Panc1 (cell line): ENCODE results near the gene DEFB118. TPM values are rescaled to one million over a fixed set of nuclear protein-coding genes. Genes with fewer than 3 reads are reported as not detected.
"Not testable (repeated sequence)": the region's sequence is repeated elsewhere in the genome, so short reads cannot be mapped to it uniquely, and the experiment has no call there.

Source experiments
- ATAC-seq: fragments of 200-7000 bp; cut with Tn5 transposase; 2 replicates; pipeline ENCODE4 v1.9.1; 2020; ENCODE audit warnings: mild to moderate bottlenecking, moderate library complexity
- BruUV-seq: library from RNA; stranded (reverse); fragments of 400-500 nt; replicated peaks from 2 replicates; lab custom pipeline; 2021; lab: Mats Ljungman, UMichigan
- CTCF ChIA-PET: fragments of 300-600 bp; sonication (Branson Sonifier 250); formaldehyde crosslinking; loops from one replicate; lab custom pipeline; 2022; ENCODE audit warnings: antibody characterized with exemption; lab: Charles Lee
- POLR2A ChIA-PET: fragments of 300-600 bp; sonication (Branson Sonifier 250); formaldehyde crosslinking; loops from one replicate; lab custom pipeline; 2022; ENCODE audit warnings: antibody characterized with exemption; lab: Charles Lee
- DNase-seq: peaks from one replicate; pipeline ENCODE4 v3.0.0-alpha.2; 2010; ENCODE audit warnings: low read depth, low spot score
- H3K27ac ChIP-seq: 2 replicates; pipeline ENCODE4 v1.5.1; 2011; ENCODE audit warnings: mild to moderate bottlenecking, low read length, inconsistent platforms
- H3K27me3 ChIP-seq: fragments of 200-500 bp; sonication (Bioruptor generic); 2 replicates; pipeline ENCODE4 v1.6.0; 2014; ENCODE audit warnings: low read length, inconsistent platforms; ENCODE audit not compliant: control insufficient read depth, insufficient read depth
- H3K36me3 ChIP-seq: fragments of 200-500 bp; sonication (Bioruptor generic); 2 replicates; pipeline ENCODE4 v1.5.1; 2014; ENCODE audit warnings: inconsistent platforms, mild to moderate bottlenecking, low read length, moderate library complexity; ENCODE audit not compliant: control insufficient read depth, insufficient read depth
- H3K4me1 ChIP-seq: 2 replicates; pipeline ENCODE4 v1.5.1; 2011; ENCODE audit warnings: inconsistent platforms, mild to moderate bottlenecking, low read length, moderate library complexity; ENCODE audit not compliant: control insufficient read depth, insufficient read depth
- H3K4me3 ChIP-seq, 2 experiments: 2 replicates each; pipeline ENCODE4 v1.5.1; 2011 to 2012; ENCODE audit warnings: low read depth in 2 of 2, low read length in 2 of 2, mild to moderate bottlenecking in 2 of 2, inconsistent platforms in 1 of 2, moderate library complexity in 1 of 2
- H3K9me3 ChIP-seq: fragments of 200-500 bp; sonication (Bioruptor generic); 2 replicates; pipeline ENCODE4 v1.5.1; 2014; ENCODE audit warnings: low read depth, mild to moderate bottlenecking, inconsistent platforms, low read length, moderate library complexity; ENCODE audit not compliant: control insufficient read depth, insufficient read depth
- CTCF ChIP-seq: fragments of 450-650 bp; IDR thresholded peaks from 2 replicates; pipeline ENCODE4 v1.5.1; 2017; ENCODE audit warnings: mild to moderate bottlenecking
- POLR2AphosphoS5 ChIP-seq: IDR thresholded peaks from 2 replicates; pipeline ENCODE4 v1.6.1; 2012; ENCODE audit warnings: mild to moderate bottlenecking, low read depth, low read length, moderate library complexity
- REST ChIP-seq, 2 experiments: IDR thresholded peaks; 2 replicates each; pipeline ENCODE4 v1.6.1; 2011 to 2012; ENCODE audit warnings: low read depth in 2 of 2, control low read depth in 1 of 2, low read length in 1 of 2, mild to moderate bottlenecking in 1 of 2, moderate library complexity in 1 of 2; ENCODE audit not compliant: insufficient read depth in 1 of 2
- SIN3A ChIP-seq: IDR thresholded peaks from 2 replicates; pipeline ENCODE4 v1.6.1; 2012; ENCODE audit warnings: low read depth, mild to moderate bottlenecking, low read length, moderate library complexity, borderline replicate concordance; ENCODE audit not compliant: insufficient read depth
- TCF7L2 ChIP-seq: IDR thresholded peaks from 2 replicates; pipeline ENCODE4 v1.6.1; 2011; ENCODE audit warnings: mild to moderate bottlenecking, low read depth, low read length, inconsistent platforms
- in situ Hi-C: cut with HindIII; loops from 2 replicates; pipeline ENCODE4 v1.10.0; 2016; ENCODE audit warnings: low sequenced_read_pairs, low pct_unique_long_range_greater_than_20kb
- intact Hi-C: fragments of 100-400 bp; cut with micrococcal nuclease; formaldehyde crosslinking; loops from one replicate; pipeline ENCODE4 v1.10.0; 2022; ENCODE audit not compliant: unreplicated experiment
- total RNA-seq: library from RNA; stranded (reverse); gene quantifications from one replicate; pipeline ENCODE4 v1.2.1, GENCODE V29; 2021; ENCODE audit not compliant: unreplicated experiment

DEFB118 gene
- total RNA-seq, 1 experiment from 2014 or later: not detected

DNA sequence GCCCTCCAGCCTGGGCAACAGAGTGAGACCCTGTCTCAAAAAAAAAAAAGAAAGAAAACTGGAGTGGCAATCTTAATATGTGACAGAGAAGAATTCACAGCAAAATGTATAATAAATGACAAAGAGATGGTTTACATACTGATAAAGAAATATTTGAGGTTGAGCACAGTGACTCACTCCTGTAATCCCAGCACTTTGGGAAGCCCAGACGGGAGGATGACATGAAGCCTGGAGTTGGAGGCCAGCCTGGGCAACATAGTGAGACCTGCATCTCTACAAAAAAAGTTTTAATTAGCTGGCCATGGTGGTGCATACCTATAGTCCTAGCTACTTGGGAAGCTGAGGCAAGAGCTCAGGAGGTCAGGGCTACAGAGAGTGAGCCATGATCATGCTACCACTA is 12.4 kb upstream of the DEFB118 start:
- Histone ChIP-seq H3K4me3 (no peak overlapping the region), H3K4me1 (no peaks in the 10 kb centered on the region), H3K27me3 (peaks cover 7% of the 10 kb centered on the region; the same call in 1 of the 2 replicates), H3K27ac (no peak overlapping the region), H3K9me3 (no peaks in the 10 kb centered on the region), H3K36me3 (no peaks in the 10 kb centered on the region)
- no TSS peak for BruUV-seq
- in situ Hi-C loops: no loop called here
- ChIA-PET POLR2A (no interaction called here), CTCF (no interaction called here)
- DNase-seq: no peak
- no peak for TF ChIP-seq REST (IDR thresholded peaks at IDR 0.05; ENCODE audit: insufficient read depth in 1 of 2, low read depth in 2 of 2, low read length in 1 of 2)
- ATAC-seq: no peak
- intact Hi-C loops: loop anchor here (5.0 kb wide), 1 partner anchor 49 kb away; the partner anchor contains the start of gene DEFB116

DNA sequence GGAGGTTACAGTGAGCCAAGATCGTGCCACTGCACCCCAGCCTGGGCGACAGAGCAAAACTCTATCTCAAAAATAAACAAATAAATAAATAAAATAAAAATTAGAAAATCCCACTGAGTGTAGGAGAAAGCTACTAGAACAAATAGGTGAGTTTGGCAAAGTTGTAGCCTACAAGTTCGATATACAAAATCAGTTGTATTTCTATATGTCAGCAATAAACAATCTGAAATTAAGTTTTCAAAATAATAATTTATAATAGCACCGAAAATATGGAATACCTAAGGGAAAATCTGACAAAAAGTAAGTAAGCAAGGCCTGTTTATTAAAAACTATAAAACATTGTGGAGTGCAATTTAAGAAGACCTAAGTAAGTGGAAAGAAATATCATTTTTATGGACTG is 5.1 kb upstream of the DEFB118 start:
- Histone ChIP-seq H3K36me3 (no peaks in the 10 kb centered on the region), H3K27ac (no peak overlapping the region), H3K4me3 (no peak overlapping the region), H3K27me3 (peaks cover 6% of the 10 kb centered on the region; the same call in 1 of the 2 replicates), H3K4me1 (no peaks in the 10 kb centered on the region), H3K9me3 (no peaks in the 10 kb centered on the region)
- ChIA-PET CTCF (no interaction called here), POLR2A (no interaction called here)
- ATAC-seq (no peak), DNase-seq (no peak)
- BruUV-seq: no TSS peak
- TF ChIP-seq CTCF (no peak), POLR2AphosphoS5 (no peak), REST (IDR thresholded peaks at IDR 0.05; ENCODE audit: insufficient read depth in 1 of 2, low read depth in 2 of 2, low read length in 1 of 2) (no peak), TCF7L2 (no peak), SIN3A (no peak)
- intact Hi-C loops: no loop called here
- in situ Hi-C loops: no loop called here

- ATAC-seq, H3K36me3 ChIP-seq, H3K27me3 ChIP-seq, POLR2A ChIA-PET, H3K4me3 ChIP-seq, H3K4me1 ChIP-seq, H3K9me3 ChIP-seq, H3K27ac ChIP-seq, BruUV-seq, DNase-seq, intact Hi-C loops, in situ Hi-C loops, CTCF ChIA-PET: not testable (repeated sequence)
Measured at GRCh38 chr20:31364272-31364671, 4.1 kb upstream of the DEFB118 start.
